SU-DHL-6 (cell line): Measurements from ENCODE around the gene TNS3.

Source experiments
- H2AFZ ChIP-seq: fragments of 200-600 bp; sonication (generic); 2 replicates; pipeline ENCODE4 v1.6.1; 2014; ENCODE audit warnings: low read depth, mild to moderate bottlenecking, moderate library complexity, mixed read lengths, antibody characterized with exemption, low read length; ENCODE audit not compliant: severe bottlenecking
- H3F3A ChIP-seq: fragments of 200-600 bp; shearing (Covaris generic); 2 replicates; pipeline ENCODE4 v1.6.0; 2016; ENCODE audit warnings: antibody characterized with exemption, mild to moderate bottlenecking; ENCODE audit not compliant: insufficient read depth
- H3K27ac ChIP-seq: fragments of 200-600 bp; sonication (generic); 2 replicates; pipeline ENCODE4 v1.5.1; 2016; ENCODE audit warnings: low read depth, mild to moderate bottlenecking, low read length, moderate library complexity, mixed read lengths
- H3K27me3 ChIP-seq: fragments of 200-600 bp; sonication (generic), shearing (Covaris generic); 2 replicates; pipeline ENCODE4 v1.6.0; 2014; ENCODE audit warnings: mild to moderate bottlenecking, low read length
- H3K36me3 ChIP-seq: fragments of 200-600 bp; sonication (generic); 2 replicates; pipeline ENCODE4 v1.6.1; 2014; ENCODE audit warnings: mild to moderate bottlenecking, low read length, mixed read lengths
- H3K4me2 ChIP-seq: fragments of 300-600, 200-600 bp; shearing (Covaris generic), sonication (generic); 2 replicates; pipeline ENCODE4 v1.6.0; 2014; ENCODE audit warnings: low read length, low read depth, mild to moderate bottlenecking; ENCODE audit not compliant: poor library complexity, severe bottlenecking
- H3K4me3 ChIP-seq: fragments of 200-600 bp; sonication (generic); 2 replicates; pipeline ENCODE4 v1.5.1; 2014; ENCODE audit warnings: antibody characterized with exemption, low read length, mild to moderate bottlenecking, mixed read lengths; ENCODE audit not compliant: insufficient read depth, poor library complexity, severe bottlenecking
- H3K79me2 ChIP-seq: fragments of 200-600 bp; sonication (generic); 2 replicates; pipeline ENCODE4 v1.6.1; 2014; ENCODE audit warnings: mild to moderate bottlenecking, low read length, moderate library complexity; ENCODE audit not compliant: insufficient read depth
- H3K9ac ChIP-seq: fragments of 200-600 bp; sonication (generic); 2 replicates; pipeline ENCODE4 v1.7.0; 2014; ENCODE audit warnings: mild to moderate bottlenecking, low read length
- H3K9me2 ChIP-seq: fragments of 200-600 bp; sonication (generic); replicated peaks from 2 replicates; pipeline ENCODE4 v1.6.1; 2014; ENCODE audit warnings: low read length; ENCODE audit not compliant: insufficient read depth
- H3K9me3 ChIP-seq: fragments of 200-600 bp; sonication (generic); 2 replicates; pipeline ENCODE4 v1.6.1; 2014; ENCODE audit warnings: low read length, mixed read lengths; ENCODE audit not compliant: insufficient read depth
- H4K20me1 ChIP-seq: fragments of 200-600 bp; sonication (generic); 2 replicates; pipeline ENCODE4 v1.6.1; 2014; ENCODE audit warnings: low read depth, mild to moderate bottlenecking, antibody characterized with exemption, low read length, moderate library complexity, mixed read lengths
- EZH2phosphoT487 ChIP-seq: fragments of 200-600 bp; sonication (generic), shearing (Covaris generic); conservative IDR thresholded peaks from 2 replicates; pipeline ENCODE4 v1.6.1; 2018; ENCODE audit warnings: mild to moderate bottlenecking, antibody characterized with exemption, low read length, moderate library complexity, mixed read lengths
- TF ChIP-seq, protein P1 (sequence below): fragments of 200-600 bp; sonication (generic); IDR thresholded peaks from one replicate; pipeline ENCODE4 v1.5.1; 2017; ENCODE audit warnings: antibody characterized with exemption, mild to moderate bottlenecking, low read length, moderate library complexity; ENCODE audit not compliant: insufficient read depth, poor library complexity, severe bottlenecking

The TNS3 gene

DNA sequence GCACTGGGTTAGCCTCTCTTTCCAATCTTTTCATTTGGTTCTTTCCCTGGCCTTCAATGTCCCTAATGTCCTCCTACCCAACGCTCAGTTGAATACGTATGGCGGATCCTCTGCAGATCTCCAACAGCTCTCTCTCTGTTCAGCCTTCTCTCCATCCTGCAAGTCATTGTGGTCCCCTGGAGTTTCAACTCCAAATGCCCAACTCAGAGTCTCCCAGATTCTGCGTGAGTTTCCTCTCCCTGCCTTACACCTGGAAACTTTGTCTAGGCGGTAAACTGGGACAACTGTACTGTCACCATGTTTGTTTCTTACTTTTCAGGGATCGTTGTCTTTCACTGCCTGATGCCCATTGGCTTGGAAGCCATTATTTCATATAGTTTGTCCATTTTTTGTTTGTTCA, 273.1 kb downstream of the TNS3 start:
- Histone ChIP-seq H3K9ac (no peak overlapping the region), H4K20me1 (no peaks in the 10 kb centered on the region), H3K27ac (no peak overlapping the region), H2AFZ (no peak overlapping the region), H3K4me3 (no peak overlapping the region), H3K79me2 (no peaks in the 10 kb centered on the region), H3K9me3 (no peaks in the 10 kb centered on the region), H3F3A (no peaks in the 10 kb centered on the region), H3K9me2 (no peaks in the 10 kb centered on the region), H3K4me2 (no peak overlapping the region), H3K27me3 (no peaks in the 10 kb centered on the region), H3K36me3 (no peaks in the 10 kb centered on the region; the same call in 1 of the 2 replicates)
- TF ChIP-seq, protein P1, sequence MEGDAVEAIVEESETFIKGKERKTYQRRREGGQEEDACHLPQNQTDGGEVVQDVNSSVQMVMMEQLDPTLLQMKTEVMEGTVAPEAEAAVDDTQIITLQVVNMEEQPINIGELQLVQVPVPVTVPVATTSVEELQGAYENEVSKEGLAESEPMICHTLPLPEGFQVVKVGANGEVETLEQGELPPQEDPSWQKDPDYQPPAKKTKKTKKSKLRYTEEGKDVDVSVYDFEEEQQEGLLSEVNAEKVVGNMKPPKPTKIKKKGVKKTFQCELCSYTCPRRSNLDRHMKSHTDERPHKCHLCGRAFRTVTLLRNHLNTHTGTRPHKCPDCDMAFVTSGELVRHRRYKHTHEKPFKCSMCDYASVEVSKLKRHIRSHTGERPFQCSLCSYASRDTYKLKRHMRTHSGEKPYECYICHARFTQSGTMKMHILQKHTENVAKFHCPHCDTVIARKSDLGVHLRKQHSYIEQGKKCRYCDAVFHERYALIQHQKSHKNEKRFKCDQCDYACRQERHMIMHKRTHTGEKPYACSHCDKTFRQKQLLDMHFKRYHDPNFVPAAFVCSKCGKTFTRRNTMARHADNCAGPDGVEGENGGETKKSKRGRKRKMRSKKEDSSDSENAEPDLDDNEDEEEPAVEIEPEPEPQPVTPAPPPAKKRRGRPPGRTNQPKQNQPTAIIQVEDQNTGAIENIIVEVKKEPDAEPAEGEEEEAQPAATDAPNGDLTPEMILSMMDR = no peak
- TF ChIP-seq EZH2phosphoT487 = no peak

DNA sequence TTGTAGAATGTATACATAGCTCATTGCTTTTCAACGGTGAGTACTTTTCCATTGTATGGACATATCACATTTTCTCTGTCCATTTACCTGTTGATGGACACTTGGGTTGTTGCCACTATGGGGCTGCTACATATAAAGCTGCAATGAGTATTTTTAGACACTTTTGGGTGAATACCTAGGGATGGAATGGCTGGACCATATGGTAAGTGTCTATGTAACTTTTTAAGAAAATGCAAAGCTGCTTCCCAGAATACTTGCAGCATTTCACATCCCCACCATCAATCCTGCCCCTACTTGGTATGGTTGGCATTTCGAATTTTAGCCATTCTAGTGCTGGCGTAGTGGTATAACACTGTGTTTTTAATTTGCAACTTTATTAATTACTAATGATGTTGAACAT, 274.6 kb downstream of the TNS3 start:
- Histone ChIP-seq H3K4me2 (no peak overlapping the region), H3F3A (no peaks in the 10 kb centered on the region), H3K4me3 (no peak overlapping the region), H3K9ac (no peak overlapping the region), H2AFZ (no peak overlapping the region), H3K27ac (no peak overlapping the region), H3K9me3 (no peaks in the 10 kb centered on the region), H3K79me2 (no peaks in the 10 kb centered on the region), H3K27me3 (no peaks in the 10 kb centered on the region), H3K36me3 (no peaks in the 10 kb centered on the region; the same call in 1 of the 2 replicates), H3K9me2 (no peaks in the 10 kb centered on the region), H4K20me1 (no peaks in the 10 kb centered on the region)
- TF ChIP-seq, protein P1 = no peak
- no peak for TF ChIP-seq EZH2phosphoT487

DNA sequence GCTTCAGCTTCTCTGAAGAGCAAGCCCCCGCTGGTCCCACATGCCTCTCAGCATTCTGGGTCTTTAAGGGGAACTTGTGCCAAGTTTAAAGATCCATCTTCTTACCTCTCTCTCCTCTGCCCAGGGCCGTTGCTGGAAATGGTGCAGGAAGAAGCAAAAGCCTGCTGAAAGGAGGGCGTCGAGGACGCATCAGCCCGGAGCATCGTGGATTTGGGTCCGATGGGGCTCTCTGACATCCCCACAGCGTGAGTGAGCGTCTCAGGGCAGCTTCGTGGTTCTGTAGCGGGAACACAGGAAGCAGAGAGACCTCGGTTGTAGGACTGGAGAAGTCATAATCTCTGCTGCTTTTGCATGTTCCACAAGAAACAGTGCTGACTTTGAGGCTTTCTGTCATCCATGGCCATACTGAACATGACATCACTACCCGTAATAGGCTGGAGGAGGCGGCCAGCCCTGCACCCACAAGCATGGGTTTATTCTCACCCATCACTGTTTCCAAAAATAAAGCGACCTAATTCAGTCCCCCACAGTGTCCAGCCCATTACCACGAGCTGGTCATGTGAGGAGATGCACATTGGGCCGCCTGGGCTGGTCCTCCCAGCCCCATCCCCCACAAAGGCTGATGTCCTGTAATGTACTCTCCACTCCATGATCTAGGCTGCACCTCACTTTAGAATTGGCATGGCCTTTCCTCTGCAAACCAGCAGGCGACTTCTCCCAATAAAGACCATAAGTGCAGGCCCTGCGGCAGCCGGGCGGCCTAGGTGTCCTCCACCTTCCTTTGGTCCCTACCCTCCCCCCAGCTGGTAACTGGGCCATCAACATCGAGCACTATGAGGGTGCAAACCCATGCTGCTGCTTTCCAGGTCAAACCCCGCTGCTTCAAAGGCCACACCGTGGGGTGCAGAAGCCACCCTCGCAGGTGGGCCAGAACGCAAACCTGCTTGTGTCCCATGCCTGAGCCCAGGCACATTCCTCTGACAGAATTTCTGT, 276.9 kb downstream of the TNS3 start:
- no peak overlapping the region for H3K27ac ChIP-seq
- H3F3A ChIP-seq = no peaks in the 10 kb centered on the region

More for the DNA sequence above, 276.9 kb downstream of the TNS3 start:
- no peaks in the 10 kb centered on the region for H3K36me3 ChIP-seq
- H3K9ac ChIP-seq = no peak overlapping the region
- TF ChIP-seq, protein P1 = no peak
- no peak for TF ChIP-seq EZH2phosphoT487
- H3K79me2 ChIP-seq = no peaks in the 10 kb centered on the region
- no peaks in the 10 kb centered on the region for H3K27me3 ChIP-seq
- no peak overlapping the region for H3K4me3 ChIP-seq
- H4K20me1 ChIP-seq = no peaks in the 10 kb centered on the region
- no peak overlapping the region for H3K4me2 ChIP-seq
- no peak overlapping the region for H2AFZ ChIP-seq
- no peaks in the 10 kb centered on the region for H3K9me2 ChIP-seq
- no peaks in the 10 kb centered on the region for H3K9me3 ChIP-seq
